ENCODE data around the gene FBXO46.
"Not testable (repeated sequence)": the region's sequence is repeated elsewhere in the genome, so short reads cannot be mapped to it uniquely, and the experiment has no call there.

Gene FBXO46

GRCh38 chr19:45747513-45747912, 16.8 kb upstream of the FBXO46 start:
- no peak overlapping the region for H3K9ac ChIP-seq (ENCODE audit: low read depth, low read length)
- no peaks in the 10 kb centered on the region for H3K4me1 ChIP-seq (ENCODE audit: control insufficient read depth, insufficient read depth, low read length)
- H3K36me3 ChIP-seq (ENCODE audit: insufficient read depth, low read length) = no peaks in the 10 kb centered on the region
- no peak overlapping the region for H3K4me2 ChIP-seq (ENCODE audit: low read length)
- peaks cover 13% of the 10 kb centered on the region for H3K27me3 ChIP-seq (ENCODE audit: control insufficient read depth, insufficient read depth, low read length)
- no peaks in the 10 kb centered on the region for H3K9me3 ChIP-seq (replicated peaks; ENCODE audit: low read length)
- H3K4me3 ChIP-seq (ENCODE audit: low read length) = no peak overlapping the region

- Histone ChIP-seq H3K36me3 (ENCODE audit: insufficient read depth, low read length) (no peaks in the 10 kb centered on the region), H3K9me3 (replicated peaks; ENCODE audit: low read length) (no peaks in the 10 kb centered on the region), H3K4me3 (ENCODE audit: low read length) (no peak overlapping the region), H3K4me2 (ENCODE audit: low read length) (no peak overlapping the region), H3K9ac (ENCODE audit: low read depth, low read length) (no peak overlapping the region), H3K27me3 (ENCODE audit: control insufficient read depth, insufficient read depth, low read length) (peaks cover 13% of the 10 kb centered on the region), H3K4me1 (ENCODE audit: control insufficient read depth, insufficient read depth, low read length) (no peaks in the 10 kb centered on the region)
These were observed 16.2 kb upstream of the FBXO46 start for GRCh38 chr19:45746866-45747265.

- Histone ChIP-seq H3K4me3 (ENCODE audit: low read length) (no peak overlapping the region), H3K9ac (ENCODE audit: low read depth, low read length) (no peak overlapping the region), H3K4me1 (ENCODE audit: control insufficient read depth, insufficient read depth, low read length) (no peaks in the 10 kb centered on the region), H3K36me3 (ENCODE audit: insufficient read depth, low read length) (no peaks in the 10 kb centered on the region), H3K4me2 (ENCODE audit: low read length) (no peak overlapping the region), H3K9me3 (replicated peaks; ENCODE audit: low read length) (no peaks in the 10 kb centered on the region), H3K27me3 (ENCODE audit: control insufficient read depth, insufficient read depth, low read length) (peaks cover 13% of the 10 kb centered on the region)
These were observed 14.9 kb upstream of the FBXO46 start for GRCh38 chr19:45745606-45746005.

- Histone ChIP-seq H3K4me2 (ENCODE audit: low read length) (no peak overlapping the region), H3K9ac (ENCODE audit: low read depth, low read length) (no peak overlapping the region), H3K4me3 (ENCODE audit: low read length) (no peak overlapping the region), H3K9me3 (replicated peaks; ENCODE audit: low read length) (no peaks in the 10 kb centered on the region), H3K36me3 (ENCODE audit: insufficient read depth, low read length) (no peaks in the 10 kb centered on the region), H3K4me1 (ENCODE audit: control insufficient read depth, insufficient read depth, low read length) (no peaks in the 10 kb centered on the region), H3K27me3 (ENCODE audit: control insufficient read depth, insufficient read depth, low read length) (peaks cover 13% of the 10 kb centered on the region)
These were observed 12.3 kb upstream of the FBXO46 start for GRCh38 chr19:45742969-45743368.

- no peak overlapping the region for H3K9ac ChIP-seq (ENCODE audit: low read depth, low read length)
- no peaks in the 10 kb centered on the region for H3K4me1 ChIP-seq (ENCODE audit: control insufficient read depth, insufficient read depth, low read length)
- no peak overlapping the region for H3K4me3 ChIP-seq (ENCODE audit: low read length)
- H3K9me3 ChIP-seq (replicated peaks; ENCODE audit: low read length) = no peaks in the 10 kb centered on the region
- peaks cover 7% of the 10 kb centered on the region for H3K27me3 ChIP-seq (ENCODE audit: control insufficient read depth, insufficient read depth, low read length)
- H3K4me2 ChIP-seq (ENCODE audit: low read length) = no peak overlapping the region
- H3K36me3 ChIP-seq (ENCODE audit: insufficient read depth, low read length) = no peaks in the 10 kb centered on the region
These were observed 9.1 kb upstream of the FBXO46 start for GRCh38 chr19:45739498-45740439.

- Histone ChIP-seq H3K9ac (ENCODE audit: low read depth, low read length) (no peak within 1 kb of the TSS), H3K4me3 (ENCODE audit: low read length) (no peak within 1 kb of the TSS), H3K4me1 (ENCODE audit: control insufficient read depth, insufficient read depth, low read length) (peaks cover 11% of the 10 kb centered on the region), H3K9me3 (replicated peaks; ENCODE audit: low read length) (no peaks in the 10 kb centered on the region), H3K4me2 (ENCODE audit: low read length) (no peak within 1 kb of the TSS), H3K27me3 (ENCODE audit: control insufficient read depth, insufficient read depth, low read length) (no peaks in the 10 kb centered on the region), H3K36me3 (ENCODE audit: insufficient read depth, low read length) (no peaks in the 10 kb centered on the region)
These were observed 2.6 kb upstream of the FBXO46 start, which contains the start of gene MEIOSIN for GRCh38 chr19:45733160-45733810. TSS of gene MEIOSIN (plus strand) at chr19:45733439. CDS start at chr19:45735377, 1,938 bp downstream.

- peaks cover 11% of the 10 kb centered on the region for H3K4me1 ChIP-seq (ENCODE audit: control insufficient read depth, insufficient read depth, low read length)
- no peaks in the 10 kb centered on the region for H3K9me3 ChIP-seq (replicated peaks; ENCODE audit: low read length)
- no peaks in the 10 kb centered on the region for H3K36me3 ChIP-seq (ENCODE audit: insufficient read depth, low read length)
- H3K27me3 ChIP-seq (ENCODE audit: control insufficient read depth, insufficient read depth, low read length) = no peaks in the 10 kb centered on the region
- H3K4me3 ChIP-seq (ENCODE audit: low read length) = peak overlapping the region; percentile 86
- H3K9ac ChIP-seq (ENCODE audit: low read depth, low read length) = peak overlapping the region; percentile 87
- H3K4me2 ChIP-seq (ENCODE audit: low read length) = peak overlapping the region; percentile 96
These were observed 851 bp downstream of the FBXO46 start for GRCh38 chr19:45729800-45730290.

- not testable (repeated sequence) for H3K36me3 ChIP-seq (ENCODE audit: insufficient read depth, low read length); H3K4me3 ChIP-seq (ENCODE audit: low read length); H3K9me3 ChIP-seq (replicated peaks; ENCODE audit: low read length); H3K27me3 ChIP-seq (ENCODE audit: control insufficient read depth, insufficient read depth, low read length); H3K4me2 ChIP-seq (ENCODE audit: low read length); H3K9ac ChIP-seq (ENCODE audit: low read depth, low read length)
- H3K4me1 ChIP-seq (ENCODE audit: control insufficient read depth, insufficient read depth, low read length) = peaks cover 16% of the 10 kb centered on the region
These were observed 2.0 kb downstream of the FBXO46 start for GRCh38 chr19:45728683-45729082.

GRCh38 chr19:45720065-45720464, 10.6 kb downstream of the FBXO46 start:
- Histone ChIP-seq H3K36me3 (ENCODE audit: insufficient read depth, low read length) (peaks cover 11% of the 10 kb centered on the region), H3K4me1 (ENCODE audit: control insufficient read depth, insufficient read depth, low read length) (peaks cover 35% of the 10 kb centered on the region)
- H3K4me2 ChIP-seq (ENCODE audit: low read length); H3K27me3 ChIP-seq (ENCODE audit: control insufficient read depth, insufficient read depth, low read length); H3K4me3 ChIP-seq (ENCODE audit: low read length); H3K9ac ChIP-seq (ENCODE audit: low read depth, low read length); H3K9me3 ChIP-seq (replicated peaks; ENCODE audit: low read length): not testable (repeated sequence)

GRCh38 chr19:45717983-45718650, 12.6 kb downstream of the FBXO46 start:
- Histone ChIP-seq H3K36me3 (ENCODE audit: insufficient read depth, low read length) (peaks cover 7% of the 10 kb centered on the region), H3K27me3 (ENCODE audit: control insufficient read depth, insufficient read depth, low read length) (no peaks in the 10 kb centered on the region), H3K4me1 (ENCODE audit: control insufficient read depth, insufficient read depth, low read length) (peaks cover 25% of the 10 kb centered on the region), H3K9me3 (replicated peaks; ENCODE audit: low read length) (no peaks in the 10 kb centered on the region), H3K4me2 (ENCODE audit: low read length) (peak overlapping the region; percentile 94), H3K9ac (ENCODE audit: low read depth, low read length) (peak overlapping the region; percentile 89), H3K4me3 (ENCODE audit: low read length) (peak overlapping the region; percentile 74)

All from skeletal muscle satellite cell (primary cell).